HG02763 (cell line): ENCODE data around the gene HPCAL1.

Experiments
- ATAC-seq: cut with Tn5 transposase; IDR thresholded peaks from one replicate; pipeline ENCODE4 v1.9.1; 2021; ENCODE audit warnings: mild to moderate bottlenecking, moderate library complexity; ENCODE audit not compliant: unreplicated experiment

The HPCAL1 gene

GRCh38 chr2:10400978-10401951 is 98.6 kb downstream of the HPCAL1 start:
- no peak for ATAC-seq

GRCh38 chr2:10402062-10402585 is 99.4 kb downstream of the HPCAL1 start:
- no peak for ATAC-seq

GRCh38 chr2:10402653-10403215 is 100.0 kb downstream of the HPCAL1 start:
- ATAC-seq = no peak

GRCh38 chr2:10404324-10405143 is 101.8 kb downstream of the HPCAL1 start:
- no peak for ATAC-seq

GRCh38 chr2:10405448-10405847 is 102.7 kb downstream of the HPCAL1 start:
- ATAC-seq = no peak

GRCh38 chr2:10406016-10406415 is 103.3 kb downstream of the HPCAL1 start:
- no peak for ATAC-seq

GRCh38 chr2:10406491-10407188 is 103.9 kb downstream of the HPCAL1 start:
- ATAC-seq = no peak

- no peak for ATAC-seq
These were observed 104.7 kb downstream of the HPCAL1 start for GRCh38 chr2:10407432-10407831.

GRCh38 chr2:10407841-10408648 is 105.3 kb downstream of the HPCAL1 start:
- ATAC-seq = peak; percentile 33

- ATAC-seq = peak; percentile 50
These were observed 106.2 kb downstream of the HPCAL1 start for GRCh38 chr2:10408649-10409579.

- peak; percentile 52 for ATAC-seq
These were observed 107.5 kb downstream of the HPCAL1 start for GRCh38 chr2:10410001-10410822.

GRCh38 chr2:10410823-10411437 is 108.2 kb downstream of the HPCAL1 start:
- ATAC-seq = no peak

GRCh38 chr2:10411557-10411956 is 108.9 kb downstream of the HPCAL1 start:
- no peak for ATAC-seq

- ATAC-seq = no peak
These were observed 109.7 kb downstream of the HPCAL1 start for GRCh38 chr2:10412380-10412779.

- ATAC-seq = no peak
These were observed 110.8 kb downstream of the HPCAL1 start for GRCh38 chr2:10413503-10413902.

- ATAC-seq = no peak
These were observed 111.3 kb downstream of the HPCAL1 start for GRCh38 chr2:10413991-10414451.

GRCh38 chr2:10414591-10414990 is 111.9 kb downstream of the HPCAL1 start:
- ATAC-seq = no peak
